Measurements from ENCODE around the gene RGS9.
"Not testable (repeated sequence)": the region's sequence is repeated elsewhere in the genome, so short reads cannot be mapped to it uniquely, and the experiment has no call there.

The RGS9 gene

GRCh38 chr17:65116515-65116914 is 20.7 kb upstream of the RGS9 start:
- DNase-seq: not testable (repeated sequence)

DNA sequence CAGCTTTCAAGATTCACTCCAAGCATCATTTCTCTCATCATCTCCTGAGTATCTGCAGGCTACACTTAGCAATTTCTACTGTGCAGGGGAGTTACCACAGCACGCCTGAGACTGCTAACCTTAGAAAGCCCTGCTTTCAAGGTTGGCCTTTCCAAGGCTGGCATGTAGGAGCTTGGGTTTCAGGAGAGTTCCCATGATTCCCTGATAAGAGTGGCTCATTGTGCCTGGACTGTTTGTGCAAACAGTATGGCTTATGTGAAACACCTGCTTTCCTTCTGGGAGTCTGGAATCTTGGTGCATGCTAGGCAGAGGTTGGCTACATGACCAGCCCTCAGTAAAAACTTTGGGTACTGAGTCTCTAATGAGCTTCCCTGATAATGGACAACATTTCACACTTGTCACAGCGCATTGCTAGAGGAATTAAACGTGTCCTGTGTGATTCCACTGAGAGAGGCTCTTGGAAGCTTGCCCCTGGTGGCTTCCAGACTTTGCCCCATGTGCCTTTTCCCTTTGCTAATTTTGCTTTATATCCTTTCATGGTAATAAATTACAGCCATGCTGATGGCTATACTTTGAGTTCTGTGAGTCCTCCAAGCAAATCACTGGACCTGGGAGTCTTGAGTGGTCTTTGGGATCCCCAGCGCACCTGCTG is 19.7 kb upstream of the RGS9 start:
- no peak for DNase-seq

DNA sequence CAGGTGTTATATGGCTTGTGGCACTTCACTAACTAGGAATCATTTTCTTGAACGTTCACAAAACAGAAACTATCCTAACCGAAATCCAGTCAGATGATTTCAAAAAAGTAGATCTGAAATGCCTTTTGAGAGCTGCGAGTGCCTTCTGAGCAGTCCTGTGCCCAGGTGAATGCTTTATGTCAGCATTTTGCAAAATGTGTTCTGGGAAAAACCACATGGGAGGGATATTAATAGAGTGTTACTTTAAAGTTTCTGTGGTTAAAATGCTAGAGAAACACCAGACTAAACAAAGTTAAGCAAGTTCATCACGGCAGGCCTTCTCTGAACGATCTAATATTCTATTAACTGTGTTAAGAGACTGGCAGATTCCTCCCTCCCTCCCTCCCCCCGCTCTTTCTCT is 15.8 kb upstream of the RGS9 start:
- no peak for DNase-seq

DNA sequence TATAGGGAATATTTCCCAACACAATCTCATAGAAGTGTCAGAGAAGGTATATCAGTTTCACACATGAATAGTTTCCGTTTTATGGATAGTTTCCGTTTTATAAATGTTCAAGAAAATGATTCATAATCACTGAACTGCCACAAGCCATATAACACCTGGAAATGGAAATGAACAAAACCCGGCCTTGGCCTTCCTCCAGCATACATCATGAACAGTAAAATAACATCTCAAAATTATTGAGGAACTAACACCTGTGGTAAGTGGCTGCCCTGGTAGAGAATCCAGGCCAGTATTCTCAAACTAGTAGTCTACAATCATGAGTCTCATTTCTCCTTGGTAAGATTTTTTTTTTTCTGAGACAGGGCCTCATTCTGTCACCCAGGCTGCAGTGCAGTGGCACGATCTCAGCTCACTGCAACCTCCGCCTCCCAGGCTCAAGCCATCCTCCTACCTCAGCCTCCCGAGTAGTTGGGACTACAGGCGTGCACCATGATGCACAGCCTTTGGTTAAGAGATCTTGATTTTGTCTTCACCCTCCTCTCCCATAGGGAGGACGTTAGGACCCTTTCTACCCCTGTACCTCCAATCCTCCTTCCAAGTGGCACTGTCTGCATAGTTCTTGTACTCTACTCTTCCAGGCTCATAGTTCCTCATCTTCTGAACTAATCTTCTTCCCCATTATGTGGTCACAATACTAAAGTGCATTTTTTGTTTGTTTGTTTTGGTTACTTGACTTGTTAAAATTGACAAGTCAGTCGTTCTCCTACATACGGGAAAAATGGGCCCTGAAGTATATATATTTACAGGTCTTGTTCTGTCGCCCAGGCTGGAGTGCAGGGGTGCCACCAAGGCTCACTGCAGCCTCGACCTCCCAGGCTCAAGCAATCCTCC is 15.0 kb upstream of the RGS9 start:
- DNase-seq: no peak

GRCh38 chr17:65122836-65123756 is 14.1 kb upstream of the RGS9 start:
- DNase-seq: peak; percentile 74

DNA sequence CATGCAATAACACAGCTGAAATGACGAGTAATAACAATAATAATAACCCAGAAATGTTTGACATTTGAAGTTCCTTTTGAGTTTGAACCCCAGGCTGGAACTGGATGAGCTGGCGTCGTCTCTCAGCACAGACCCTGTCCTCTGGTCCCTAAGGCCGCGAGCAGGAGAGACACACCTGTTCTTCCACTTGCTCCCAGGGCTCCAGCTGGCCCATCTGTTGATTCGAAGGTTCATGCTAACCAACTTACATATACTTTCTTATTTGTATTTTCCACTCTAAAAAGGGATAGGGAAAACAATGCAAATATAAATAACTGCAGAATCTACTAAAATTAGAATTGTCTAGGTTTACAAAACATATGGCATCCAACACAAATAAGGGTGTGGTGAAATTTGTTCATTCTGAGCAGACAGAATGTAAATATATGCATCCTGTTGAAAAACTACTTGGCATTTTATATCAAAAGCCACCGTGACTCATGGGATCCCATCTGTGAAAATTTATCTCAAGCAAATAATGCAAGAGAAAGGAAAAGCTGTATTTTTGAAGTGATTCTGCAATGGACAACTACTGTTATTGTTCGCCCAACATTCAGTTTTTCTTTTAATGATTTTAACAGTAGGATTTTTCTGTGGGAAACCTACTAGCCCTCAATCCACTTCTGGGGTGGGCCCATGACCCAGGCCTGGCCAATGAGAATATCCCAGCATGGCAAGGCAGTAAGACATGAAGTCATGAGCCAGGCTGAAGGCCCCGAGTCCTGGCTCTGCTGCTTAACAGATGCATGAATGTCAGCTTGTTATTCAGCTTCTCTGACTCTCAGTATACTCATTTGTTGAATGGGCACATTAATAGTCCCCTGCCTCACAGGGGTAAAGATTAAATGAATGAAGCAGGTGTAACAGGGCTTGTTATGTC is 13.2 kb upstream of the RGS9 start:
- no peak for DNase-seq

DNA sequence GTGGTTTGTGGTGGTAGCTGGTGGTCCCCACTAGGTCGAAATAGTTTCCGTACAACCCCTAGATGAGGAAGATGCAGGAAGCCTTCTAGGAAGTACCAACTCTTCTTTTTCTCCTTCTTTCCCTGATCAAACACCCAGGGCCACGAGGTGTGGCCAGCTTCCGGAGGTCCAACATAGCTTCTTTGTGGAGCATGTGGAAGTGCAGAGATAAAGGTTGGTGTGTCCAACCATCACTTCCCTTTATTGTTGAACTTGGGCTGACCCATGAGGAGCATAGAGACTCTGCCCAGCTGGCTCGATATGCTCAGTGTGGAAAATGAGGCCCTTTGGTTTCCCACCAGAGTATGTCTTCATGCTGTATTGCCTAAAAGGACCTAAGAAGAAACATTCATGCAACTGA is 6.3 kb upstream of the RGS9 start:
- no peak for DNase-seq

- no peak for DNase-seq
These were observed 5.9 kb upstream of the RGS9 start for GRCh38 chr17:65131240-65131639.

DNA sequence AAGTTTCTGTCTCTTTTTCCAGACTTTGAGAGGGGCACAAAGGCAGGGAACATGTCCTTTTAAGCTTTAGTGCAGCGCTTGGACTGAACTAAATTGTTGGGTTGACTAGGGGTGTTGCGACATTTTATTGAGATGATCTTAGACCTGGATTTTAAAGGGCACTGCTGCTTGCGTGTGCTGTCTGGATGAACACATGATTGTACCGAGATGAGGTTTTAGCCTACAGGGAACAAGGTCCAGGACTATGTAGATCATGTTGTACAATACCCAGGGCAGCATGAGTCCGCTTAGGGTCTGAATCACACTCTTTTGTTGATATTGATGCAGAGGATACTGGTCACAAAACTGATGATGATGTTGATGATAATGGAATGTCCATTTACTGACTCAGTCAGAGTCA is 5.2 kb upstream of the RGS9 start:
- no peak for DNase-seq

GRCh38 chr17:65134035-65134434 is 3.1 kb upstream of the RGS9 start:
- no peak for DNase-seq

GRCh38 chr17:65139101-65139764 is 2.1 kb downstream of the RGS9 start:
- DNase-seq: no peak

GRCh38 chr17:65142247-65142646 is 5.1 kb downstream of the RGS9 start:
- no peak for DNase-seq

- DNase-seq: no peak
These were observed 6.9 kb downstream of the RGS9 start for GRCh38 chr17:65143889-65144604.

DNA sequence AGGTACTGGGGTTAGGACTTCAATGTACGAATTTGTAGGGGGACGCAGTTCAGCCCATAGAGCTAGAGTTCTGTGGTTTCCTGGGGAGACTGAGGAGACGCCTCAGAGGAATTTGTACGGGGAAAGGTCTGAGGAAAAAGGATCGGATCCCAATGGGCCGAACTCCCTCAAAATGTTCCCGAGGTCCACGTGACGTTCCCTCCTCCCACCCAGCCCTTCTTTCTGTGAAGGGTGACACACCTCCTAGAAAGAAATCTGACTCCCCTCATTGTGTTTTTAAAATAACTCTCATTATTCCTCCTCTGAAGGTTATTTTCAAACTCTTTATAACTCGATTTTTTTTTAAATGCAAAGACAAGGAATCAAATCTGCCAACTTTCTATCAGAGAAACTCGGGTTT is 8.6 kb downstream of the RGS9 start:
- DNase-seq: no peak

DNA sequence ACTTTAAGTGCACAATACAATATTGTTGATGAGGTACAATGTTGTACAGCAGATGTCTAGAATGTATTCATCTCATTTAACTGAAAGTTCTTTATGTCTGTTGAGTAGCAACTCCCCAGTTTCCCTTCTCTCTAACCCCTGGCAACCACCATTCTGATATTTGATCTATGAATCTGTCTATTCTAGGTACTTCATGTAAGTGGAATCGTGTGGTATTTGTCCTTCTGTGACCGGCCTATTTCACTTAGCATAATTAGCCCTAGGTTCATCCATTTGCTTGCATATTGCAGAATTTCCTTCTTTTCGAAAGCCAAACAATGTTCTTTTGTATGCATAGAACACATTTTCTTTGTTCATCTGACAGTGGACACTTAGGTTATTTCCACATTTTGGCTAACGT is 10.8 kb downstream of the RGS9 start:
- DNase-seq: no peak

- DNase-seq: no peak
These were observed 17.8 kb downstream of the RGS9 start for GRCh38 chr17:65154770-65155589.

DNA sequence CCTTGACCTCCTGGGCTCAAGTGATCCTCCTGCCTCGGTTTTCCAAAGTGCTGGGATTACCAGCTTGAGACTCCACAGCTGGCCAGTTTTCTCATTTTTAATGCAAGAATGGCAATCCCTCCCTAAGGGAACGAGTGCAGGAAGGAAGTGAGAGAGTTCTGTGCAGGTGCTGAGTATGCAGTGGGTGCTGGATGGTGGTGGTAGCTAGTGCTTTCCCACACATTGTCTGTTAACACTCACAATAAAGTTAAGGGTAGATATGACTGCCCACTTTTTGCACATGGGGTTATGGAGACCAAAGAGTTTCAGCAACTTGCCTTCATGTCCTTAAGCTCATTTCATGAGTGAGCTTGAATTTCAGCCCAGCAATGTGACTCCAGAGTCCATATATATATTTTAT is 18.5 kb downstream of the RGS9 start:
- no peak for DNase-seq

GRCh38 chr17:65156185-65156834 is 19.1 kb downstream of the RGS9 start:
- no peak for DNase-seq

GRCh38 chr17:65156835-65157565 is 19.8 kb downstream of the RGS9 start:
- DNase-seq: no peak

Data from activated effector memory CD4-positive, alpha-beta T cell treated with Interleukin-2 at 50 U/mL for 16 hours (primary cell).